ENCODE results near the gene AREL1.

- no peak for TF ChIP-seq CTCF (IDR thresholded peaks at IDR 0.05; ENCODE audit: insufficient read depth, low read length)
- TF ChIP-seq POLR2AphosphoS5 (IDR thresholded peaks at IDR 0.05; ENCODE audit: low read depth) = no peak
- TF ChIP-seq REST (IDR thresholded peaks at IDR 0.05; ENCODE audit: insufficient replicate concordance, low read depth) = no peak
These were observed 10.3 kb upstream of the AREL1 start for GRCh38 chr14:74723134-74723533.
